ENCODE data around the gene MS4A14.
"Not testable (repeated sequence)": the region's sequence is repeated elsewhere in the genome, so short reads cannot be mapped to it uniquely, and the experiment has no call there.

Gene MS4A14

DNA sequence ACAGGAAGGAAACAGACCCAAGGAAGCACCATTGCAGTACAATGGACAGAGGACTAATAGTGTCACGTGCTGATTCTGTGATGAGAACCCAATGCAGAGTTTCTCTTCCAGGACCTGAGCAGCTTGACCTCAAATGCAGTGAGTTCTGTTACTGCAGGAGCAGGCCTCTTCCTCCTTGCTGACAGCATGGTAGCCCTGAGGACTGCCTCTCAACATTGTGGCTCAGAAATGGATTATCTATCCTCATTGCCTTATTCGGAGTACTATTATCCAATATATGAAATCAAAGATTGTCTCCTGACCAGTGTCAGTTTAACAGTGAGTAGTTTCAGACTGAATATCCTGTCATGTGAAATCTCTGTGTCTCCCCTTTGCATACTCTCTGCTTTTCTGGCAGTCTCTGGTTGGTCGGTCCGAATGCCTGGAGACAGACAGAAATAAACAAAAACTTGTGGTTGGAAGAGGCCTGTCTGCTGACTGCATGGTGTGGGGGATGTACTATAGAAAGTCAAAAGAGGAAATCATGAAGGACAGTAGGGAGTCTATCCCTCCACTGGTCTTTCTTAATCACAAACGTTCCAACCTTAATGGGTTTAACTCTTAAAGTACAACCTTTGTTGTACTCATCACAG lies 6.9 kb upstream of the MS4A14 start:
- no peak for DNase-seq (ENCODE audit: low spot score)

DNA sequence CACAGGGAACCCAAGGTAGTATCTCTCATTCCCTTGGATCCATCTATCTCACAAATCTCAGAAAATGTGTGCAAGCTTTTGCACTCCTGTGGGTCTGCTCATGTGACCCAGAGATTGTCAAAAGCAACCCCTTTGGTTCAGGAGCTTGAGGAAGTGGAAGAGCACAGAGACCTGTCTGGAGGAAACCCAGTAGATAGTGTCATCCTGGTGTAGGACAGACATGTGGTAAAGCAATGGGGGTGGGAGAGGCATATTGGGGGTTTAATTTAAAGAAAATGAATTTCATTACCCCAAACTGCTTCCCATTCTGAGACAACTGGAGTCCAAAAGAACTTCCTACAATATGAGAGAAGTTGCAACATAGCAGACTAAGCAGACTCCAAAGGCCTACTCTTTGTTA lies 5.8 kb upstream of the MS4A14 start:
- no peak for DNase-seq (ENCODE audit: low spot score)

DNA sequence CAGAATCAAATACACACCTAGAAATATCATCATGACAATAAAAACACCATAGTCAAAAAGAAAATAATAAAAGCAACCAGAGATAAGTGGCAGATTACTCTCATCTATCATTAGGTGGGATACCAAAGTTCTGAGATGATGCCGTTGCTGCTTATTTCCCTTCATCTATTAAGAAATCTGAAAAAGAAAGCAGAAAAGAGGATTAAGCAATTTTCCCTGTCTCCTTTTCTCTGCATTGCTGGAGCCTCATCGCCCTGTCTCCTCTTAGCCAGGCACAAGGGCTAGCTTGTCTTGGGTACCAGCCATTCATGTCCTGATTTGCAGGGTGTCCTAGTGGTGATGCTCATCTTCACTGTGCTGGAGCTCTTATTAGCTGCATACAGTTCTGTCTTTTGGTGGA lies 3.9 kb upstream of the MS4A14 start:
- DNase-seq (ENCODE audit: low spot score): no peak

DNA sequence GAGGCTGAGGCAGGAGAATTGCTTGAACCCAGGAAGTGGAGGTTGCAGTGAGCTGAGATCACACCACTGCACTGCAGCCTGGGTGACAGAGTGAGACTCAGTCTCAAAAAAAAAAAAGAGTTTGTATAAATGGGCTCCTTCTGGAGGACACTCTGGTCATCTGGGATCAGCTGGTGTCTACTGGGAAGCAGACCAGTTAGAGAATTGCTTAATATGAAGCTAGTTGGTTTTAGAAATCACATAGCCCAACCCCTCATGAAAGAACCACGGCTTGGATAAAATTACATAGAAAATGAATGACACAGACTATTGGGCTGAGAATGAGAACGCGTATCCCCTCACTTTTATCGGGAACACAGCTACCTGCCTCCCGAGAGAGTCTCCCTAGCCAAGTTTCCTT lies 3.2 kb upstream of the MS4A14 start:
- DNase-seq (ENCODE audit: low spot score): no peak

DNA sequence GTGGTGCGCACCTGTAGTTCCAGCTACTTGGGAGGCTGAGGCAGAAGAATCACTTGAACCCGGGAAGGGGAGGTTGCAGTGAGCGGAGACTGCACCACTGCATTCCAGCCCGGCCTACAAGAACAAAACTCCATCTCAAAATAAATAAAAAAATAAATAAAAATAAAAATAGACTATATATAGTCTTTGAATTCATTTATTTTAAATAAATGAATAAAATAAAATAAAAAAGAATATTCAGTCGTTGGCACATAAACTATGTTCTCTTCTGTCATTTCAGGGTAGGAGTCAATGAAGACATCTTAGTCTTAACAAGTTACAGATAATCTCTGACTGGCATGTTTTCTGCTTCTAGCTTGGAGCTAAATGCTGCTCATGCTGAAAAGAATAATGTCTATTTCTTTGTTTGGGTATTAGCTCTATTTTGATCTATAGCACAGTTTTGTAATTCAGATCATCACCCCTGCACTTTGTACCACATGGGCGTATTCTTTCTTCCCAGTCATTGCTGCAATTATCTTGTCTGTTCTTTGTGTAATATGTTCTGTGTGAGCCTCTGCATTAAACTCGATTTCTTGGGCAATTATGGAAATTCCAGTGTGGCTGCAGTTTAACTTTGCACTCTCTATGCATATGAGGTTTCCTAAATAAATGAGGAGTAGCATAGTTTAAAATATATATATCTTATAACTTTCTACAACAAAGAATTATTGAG lies 1.4 kb upstream of the MS4A14 start:
- no peak for DNase-seq (ENCODE audit: low spot score)

DNA sequence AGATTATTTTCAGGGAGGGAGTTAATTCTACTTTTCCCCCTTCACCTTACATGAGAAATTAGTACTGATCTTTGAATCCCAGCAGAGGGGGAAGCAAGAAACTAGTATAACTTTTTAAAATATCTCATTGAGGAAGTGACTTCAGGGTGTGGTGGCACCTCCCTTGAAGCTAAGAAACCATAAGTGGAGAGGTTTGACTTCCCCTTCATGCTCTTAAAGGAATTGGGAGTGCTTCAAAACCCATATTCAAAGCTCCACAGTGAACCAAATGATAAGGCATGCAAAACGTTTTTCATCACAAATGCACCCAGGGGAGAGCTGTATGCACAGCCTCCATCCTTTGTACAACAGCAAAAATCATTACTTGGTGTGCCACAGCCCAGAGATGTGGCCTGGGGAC lies 540 bp downstream of the MS4A14 start:
- DNase-seq (ENCODE audit: low spot score): no peak

DNA sequence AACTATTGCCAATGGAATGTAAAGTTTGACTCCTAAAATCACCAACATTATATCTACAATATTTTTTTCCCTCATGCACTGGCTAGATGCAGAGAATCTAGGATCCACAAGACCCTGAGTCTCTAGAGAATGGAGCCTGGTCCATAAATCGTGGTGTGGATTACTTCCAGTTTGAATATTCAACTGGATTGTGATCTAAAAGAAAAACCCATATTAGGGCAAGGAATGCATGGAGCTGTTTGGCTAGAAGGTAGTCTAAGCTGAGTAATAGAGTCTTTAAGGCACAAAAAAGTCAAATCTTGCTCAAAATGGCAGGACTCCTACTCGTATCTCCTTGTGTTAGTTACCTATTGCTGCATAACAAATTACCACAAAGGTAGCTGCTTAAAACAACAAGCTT lies 23.8 kb downstream of the MS4A14 start:
- DNase-seq (ENCODE audit: low spot score): no peak

DNA sequence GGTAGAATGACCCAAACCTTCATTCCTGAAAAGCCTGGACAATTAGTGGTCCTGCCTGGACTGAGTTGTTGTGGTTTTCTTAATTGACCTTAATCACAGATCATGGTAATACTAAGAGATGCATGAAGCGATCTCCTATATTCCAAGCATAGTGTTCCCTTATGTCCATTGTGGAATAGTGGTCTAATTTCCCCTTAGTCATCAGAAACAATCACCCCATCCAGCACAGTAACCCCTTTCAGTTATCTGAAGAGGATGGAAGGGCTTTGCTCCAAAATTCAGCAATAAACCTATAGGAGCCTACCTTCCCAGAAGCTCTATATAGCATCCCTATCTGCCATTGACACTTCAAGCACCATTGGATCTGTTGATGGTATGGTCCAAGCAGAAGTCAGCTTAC lies 26.4 kb downstream of the MS4A14 start:
- DNase-seq (ENCODE audit: low spot score): no peak

DNA sequence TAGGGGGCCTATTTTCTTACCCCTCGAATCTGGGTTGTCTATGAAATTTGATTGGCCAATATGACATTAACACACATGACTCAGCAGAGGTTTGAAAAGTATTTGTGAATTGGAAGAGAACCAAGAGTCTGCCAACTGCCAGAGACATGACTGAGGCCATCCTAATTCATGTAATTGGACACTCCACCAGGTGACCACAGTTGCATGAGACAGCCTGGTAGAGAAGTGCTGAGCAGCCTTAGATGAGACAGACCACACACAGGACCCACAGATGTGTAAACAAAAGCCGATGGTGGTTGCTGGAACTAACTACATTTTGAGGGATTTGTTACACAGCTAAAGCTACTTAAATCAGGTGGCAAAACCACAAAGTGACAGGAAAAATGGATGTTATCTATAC lies 32.3 kb downstream of the MS4A14 start:
- DNase-seq (ENCODE audit: low spot score): no peak

DNA sequence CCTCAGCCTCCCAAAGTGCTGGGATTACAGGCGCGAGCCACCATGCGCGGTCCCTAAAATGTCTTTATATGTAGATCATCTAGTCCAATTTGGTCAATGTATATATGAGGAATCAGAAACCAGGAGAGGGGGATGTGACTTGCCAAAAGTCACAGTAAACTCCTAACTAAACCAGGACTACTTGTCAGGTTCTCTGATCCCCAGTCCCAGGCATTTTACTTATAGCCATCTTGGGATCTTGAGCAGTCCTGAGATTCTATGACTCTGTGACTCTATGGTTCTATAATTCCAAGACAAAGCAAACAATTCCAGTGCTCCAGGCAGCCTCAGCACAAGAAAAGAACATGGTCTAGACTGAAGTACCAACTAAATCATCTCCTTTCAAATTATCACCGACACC lies 33.0 kb downstream of the MS4A14 start, which contains the start of gene MS4A5:
MS4A5 (plus strand) TSS at position 301 of the 400 bp plus-strand sequence. CDS start 103 bp downstream, outside the sequence.
- no peak for DNase-seq (ENCODE audit: low spot score)

DNA sequence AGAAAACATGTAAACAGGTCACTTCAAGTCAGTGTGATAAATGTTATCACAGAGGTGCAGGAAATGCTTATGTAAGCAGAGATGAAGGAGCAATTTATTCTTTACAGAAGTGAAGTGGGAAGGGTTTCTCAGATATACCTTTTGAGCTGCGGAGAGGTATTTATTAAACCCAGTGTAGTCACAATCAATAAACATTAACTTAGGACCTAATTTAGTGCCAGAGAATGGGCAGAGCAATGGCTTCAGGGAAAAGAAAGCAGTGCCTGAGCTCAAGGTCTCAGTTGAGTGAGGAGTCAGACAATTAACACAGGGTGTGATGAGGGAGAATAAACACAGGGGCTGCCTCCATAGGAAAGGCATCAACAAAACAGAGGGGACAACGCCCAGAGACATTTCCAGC lies 35.0 kb downstream of the MS4A14 start:
- no peak for DNase-seq (ENCODE audit: low spot score)

DNA sequence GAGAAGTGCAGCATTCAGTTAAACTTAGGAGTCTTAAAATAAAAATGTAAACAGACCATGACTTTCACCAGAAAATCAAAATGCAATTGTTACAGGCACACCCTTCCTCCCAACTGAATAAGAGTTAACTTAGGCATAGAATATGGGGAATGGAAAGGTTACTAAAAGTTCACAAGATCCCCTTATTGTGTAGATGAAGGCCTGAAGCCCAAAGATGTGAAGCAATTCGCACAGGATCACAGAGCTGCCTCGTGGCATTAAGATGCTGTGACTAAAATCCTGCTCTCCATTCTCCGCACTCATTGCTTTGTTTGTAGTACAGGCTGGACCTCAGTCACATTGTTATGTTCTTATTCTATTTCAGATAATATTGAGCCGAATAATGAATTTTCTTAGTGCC lies 37.1 kb downstream of the MS4A14 start:
- no peak for DNase-seq (ENCODE audit: low spot score)

DNA sequence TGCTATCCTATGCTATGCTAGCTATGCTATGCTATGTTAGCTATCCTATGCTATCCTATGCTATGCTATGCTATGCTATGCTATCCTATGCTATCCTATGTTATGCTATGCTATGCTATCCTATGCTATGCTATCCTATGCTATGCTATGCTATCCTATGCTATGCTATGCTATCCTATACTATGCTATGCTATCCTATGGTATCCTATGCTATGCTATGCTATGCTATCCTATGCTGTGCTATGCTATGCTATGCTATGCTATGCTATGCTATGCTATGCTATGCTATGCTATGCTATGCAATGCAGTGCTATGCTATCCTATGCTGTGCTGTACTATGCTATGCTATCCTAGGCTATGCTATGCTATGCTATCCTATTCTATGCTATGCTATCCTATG lies 50.8 kb downstream of the MS4A14 start:
- DNase-seq (ENCODE audit: low spot score): no peak

DNA sequence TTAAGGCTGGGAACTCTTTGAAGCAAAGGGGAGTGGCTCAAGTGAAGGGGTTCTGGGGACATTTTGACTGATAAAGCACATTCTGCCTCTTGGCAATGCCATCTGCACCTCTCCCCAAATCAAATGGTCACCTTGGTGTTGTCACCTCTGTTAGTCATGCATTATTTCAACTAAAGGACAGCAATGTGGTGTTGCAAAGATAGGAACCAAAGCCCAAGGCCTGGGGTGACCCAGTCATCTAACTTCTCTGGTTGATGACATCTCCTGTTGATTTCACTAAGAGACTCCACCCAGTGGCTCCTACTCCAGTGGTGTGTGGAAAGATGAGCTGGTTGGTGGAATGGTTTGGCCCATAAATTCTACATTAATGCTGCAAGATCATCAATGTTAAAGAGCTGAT lies 51.6 kb downstream of the MS4A14 start:
- no peak for DNase-seq (ENCODE audit: low spot score)

DNA sequence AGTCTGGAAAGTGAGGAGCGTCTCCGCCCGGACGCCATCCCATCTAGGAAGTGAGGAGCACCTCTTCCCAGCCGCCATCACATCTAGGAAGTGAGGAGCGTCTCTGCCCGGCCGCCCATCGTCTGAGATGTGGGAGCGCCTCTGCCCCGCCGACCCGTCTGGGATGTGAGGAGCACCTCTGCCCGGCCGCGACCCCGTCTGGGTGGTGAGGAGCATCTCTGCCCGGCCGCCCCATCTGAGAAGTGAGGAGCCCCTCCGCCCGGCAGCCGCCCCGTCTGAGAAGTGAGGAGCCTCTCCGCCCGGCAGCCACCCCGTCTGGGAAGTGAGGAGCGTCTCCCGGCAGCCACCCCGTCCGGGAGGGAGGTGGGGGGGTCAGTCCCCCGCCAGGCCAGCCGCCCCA lies 54.9 kb downstream of the MS4A14 start:
- DNase-seq (ENCODE audit: low spot score): not testable (repeated sequence)

DNA sequence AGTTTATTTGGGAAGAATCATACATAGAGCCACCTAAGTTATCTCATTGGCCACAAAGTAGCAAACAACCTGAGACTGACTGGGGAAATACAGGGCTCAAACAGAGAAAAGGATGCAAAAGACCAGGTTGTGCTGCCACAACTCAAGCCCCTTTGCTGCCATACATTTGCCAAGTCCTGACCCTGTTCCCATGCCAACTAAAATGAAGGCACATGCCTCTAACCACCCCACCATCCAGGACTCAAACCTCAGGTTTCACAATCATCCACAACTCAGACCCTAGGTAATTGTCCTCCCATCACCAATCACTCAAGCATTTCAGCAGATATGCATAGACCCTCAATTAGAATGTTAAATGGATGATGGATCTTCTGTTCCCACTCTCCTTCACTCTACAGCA lies 58.0 kb downstream of the MS4A14 start:
- no peak for DNase-seq (ENCODE audit: low spot score)

DNA sequence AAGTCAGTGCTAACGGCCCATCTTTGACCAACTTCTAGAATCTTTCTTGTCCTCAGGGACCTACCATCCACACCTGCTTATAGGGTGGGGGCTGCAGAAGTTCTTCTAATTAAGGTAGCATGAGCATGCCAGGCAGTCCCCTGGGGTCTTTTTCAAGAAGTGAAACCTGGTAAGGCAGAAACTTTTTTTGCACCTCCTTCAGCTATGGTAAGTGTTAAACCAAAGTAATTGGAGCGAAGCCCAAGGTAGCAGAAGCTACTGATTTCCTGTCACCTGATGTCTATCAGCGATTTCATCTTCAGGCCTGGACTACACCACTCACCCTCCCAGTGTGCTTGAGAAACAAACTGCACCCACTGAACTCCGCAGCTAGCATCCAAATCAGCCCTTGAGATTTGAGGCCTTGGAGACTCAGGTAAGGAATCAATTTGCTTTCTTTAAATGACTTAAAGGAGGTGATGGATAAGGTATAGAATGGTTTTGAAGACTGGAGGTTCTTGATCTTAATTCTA lies 59.3 kb downstream of the MS4A14 start, which contains the start of gene MS4A1:
MS4A1 (plus strand) TSS at position 317 of the 512 bp plus-strand sequence. CDS start 6,528 bp downstream, outside the sequence.
- no peak for DNase-seq (ENCODE audit: low spot score)

DNA sequence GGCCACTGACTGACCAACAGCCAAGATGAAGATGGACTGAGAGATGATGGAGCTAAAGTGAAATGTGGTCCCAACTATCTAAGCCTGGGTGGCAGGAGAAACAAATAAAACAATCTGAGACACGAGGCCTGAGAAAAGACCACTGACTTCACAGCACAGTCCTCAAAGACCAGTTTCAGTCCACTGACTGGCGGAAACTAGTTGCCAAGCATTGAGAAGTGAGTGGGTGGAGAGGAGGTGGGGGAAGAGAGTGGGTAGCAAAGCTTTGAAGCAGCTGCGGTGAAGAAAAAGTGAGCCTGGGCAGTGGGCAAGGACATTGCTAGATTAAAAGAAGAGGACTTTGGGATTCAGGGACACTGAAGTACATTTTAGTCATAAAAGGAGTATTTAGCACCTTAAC lies 61.3 kb downstream of the MS4A14 start:
- DNase-seq (ENCODE audit: low spot score): no peak

DNA sequence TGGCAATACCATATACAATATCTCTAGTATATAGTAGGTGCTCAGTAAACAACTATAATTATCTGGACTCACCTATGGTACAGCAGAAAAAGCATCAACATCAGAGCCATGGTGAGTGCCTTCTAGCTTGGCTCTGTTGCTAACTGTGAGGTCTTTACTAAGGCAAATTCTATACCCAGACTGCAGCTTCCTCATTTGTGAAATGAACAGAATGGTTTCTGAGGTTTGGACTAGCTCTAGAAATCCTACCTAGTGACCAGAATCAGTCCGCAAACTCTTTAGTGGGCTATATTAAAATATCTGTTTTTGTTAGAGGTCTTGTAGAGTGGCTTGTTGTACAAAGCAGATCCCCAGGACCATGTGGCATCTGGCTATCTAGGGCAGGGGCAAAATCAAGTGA lies 63.1 kb downstream of the MS4A14 start:
- DNase-seq (ENCODE audit: low spot score): no peak

All from hematopoietic multipotent progenitor cell treated with erythropoietin and hydrocortisone succinate and interleukin-3 and kit ligand, for 17 days (in vitro differentiated cells).